OCI-LY1 (cell line): ENCODE results near the gene PHOX2B.
"Not testable (repeated sequence)": the region's sequence is repeated elsewhere in the genome, so short reads cannot be mapped to it uniquely, and the experiment has no call there.

Source experiments
- H2AFZ ChIP-seq: fragments of 200-600 bp; sonication (generic), shearing (Covaris generic); 2 replicates; pipeline ENCODE4 v1.6.0; 2014; ENCODE audit warnings: antibody characterized with exemption, mild to moderate bottlenecking, low read length
- H3F3A ChIP-seq: fragments of 200-600 bp; sonication (generic), shearing (Covaris generic); 2 replicates; pipeline ENCODE4 v1.6.0; 2014; ENCODE audit warnings: mild to moderate bottlenecking, antibody characterized with exemption, low read length, moderate library complexity; ENCODE audit not compliant: insufficient read depth
- H3K27ac ChIP-seq: fragments of 200-600 bp; sonication (generic); 2 replicates; pipeline ENCODE4 v1.5.1; 2014; ENCODE audit warnings: low read length, mixed run types, mild to moderate bottlenecking, low read depth; ENCODE audit not compliant: poor library complexity, severe bottlenecking
- H3K27me3 ChIP-seq: fragments of 200-600 bp; sonication (generic); 2 replicates; pipeline ENCODE4 v1.6.0; 2014; ENCODE audit warnings: antibody characterized with exemption, mild to moderate bottlenecking, low read length, moderate library complexity; ENCODE audit not compliant: insufficient read depth
- H3K36me3 ChIP-seq: fragments of 200-600 bp; sonication (generic); 2 replicates; pipeline ENCODE4 v1.6.1; 2014; ENCODE audit warnings: mild to moderate bottlenecking, antibody characterized with exemption, low read length, moderate library complexity, mixed read lengths; ENCODE audit not compliant: insufficient read depth
- H3K4me1 ChIP-seq: fragments of 200-600 bp; sonication (generic); 2 replicates; pipeline ENCODE4 v1.5.1; 2014; ENCODE audit warnings: mild to moderate bottlenecking, low read length, moderate library complexity; ENCODE audit not compliant: insufficient read depth, severe bottlenecking
- H3K4me2 ChIP-seq: fragments of 200-600 bp; sonication (generic), shearing (Covaris generic); 2 replicates; pipeline ENCODE4 v1.6.1; 2014; ENCODE audit warnings: low read length
- H3K4me3 ChIP-seq: fragments of 200-600 bp; sonication (generic); 2 replicates; pipeline ENCODE4 v1.5.1; 2014; ENCODE audit warnings: low read length, low read depth, mild to moderate bottlenecking, mixed read lengths; ENCODE audit not compliant: poor library complexity, severe bottlenecking
- H3K79me2 ChIP-seq: fragments of 200-600 bp; shearing (Covaris generic); 2 replicates; pipeline ENCODE4 v1.6.1; 2016; ENCODE audit warnings: mixed run types, low read length, mixed read lengths; ENCODE audit not compliant: insufficient read depth
- H3K9ac ChIP-seq: fragments of 200-600 bp; sonication (generic), shearing (Covaris generic); 2 replicates; pipeline ENCODE4 v1.6.1; 2014; ENCODE audit warnings: mild to moderate bottlenecking, low read length, mixed read lengths
- H3K9me2 ChIP-seq: fragments of 200-600 bp; sonication (generic), shearing (Covaris generic); 2 replicates; pipeline ENCODE4 v1.6.1; 2014; ENCODE audit warnings: low read depth, mild to moderate bottlenecking, low read length, mixed read lengths
- H3K9me3 ChIP-seq: fragments of 200-600 bp; shearing (Covaris generic); 2 replicates; pipeline ENCODE4 v1.6.1; 2014; ENCODE audit warnings: low read length, mixed read lengths
- H4K20me1 ChIP-seq: fragments of 200-600 bp; sonication (generic), shearing (Covaris generic); 2 replicates; pipeline ENCODE4 v1.6.0; 2016; ENCODE audit warnings: mild to moderate bottlenecking, low read length; ENCODE audit not compliant: insufficient read depth
- CTCF ChIP-seq: fragments of 200-600 bp; sonication (generic), shearing (Covaris generic); IDR thresholded peaks from 2 replicates; pipeline ENCODE4 v1.5.1; 2017; ENCODE audit warnings: mild to moderate bottlenecking, antibody characterized with exemption, low read length, moderate library complexity, mixed read lengths
- EZH2 ChIP-seq: fragments of 200-600 bp; sonication (generic), shearing (Covaris generic); IDR thresholded peaks from 2 replicates; pipeline ENCODE4 v1.8.0; 2017; ENCODE audit warnings: borderline replicate concordance, mixed run types, mild to moderate bottlenecking, antibody characterized with exemption, low read length, moderate library complexity, mixed read lengths

The PHOX2B gene

DNA sequence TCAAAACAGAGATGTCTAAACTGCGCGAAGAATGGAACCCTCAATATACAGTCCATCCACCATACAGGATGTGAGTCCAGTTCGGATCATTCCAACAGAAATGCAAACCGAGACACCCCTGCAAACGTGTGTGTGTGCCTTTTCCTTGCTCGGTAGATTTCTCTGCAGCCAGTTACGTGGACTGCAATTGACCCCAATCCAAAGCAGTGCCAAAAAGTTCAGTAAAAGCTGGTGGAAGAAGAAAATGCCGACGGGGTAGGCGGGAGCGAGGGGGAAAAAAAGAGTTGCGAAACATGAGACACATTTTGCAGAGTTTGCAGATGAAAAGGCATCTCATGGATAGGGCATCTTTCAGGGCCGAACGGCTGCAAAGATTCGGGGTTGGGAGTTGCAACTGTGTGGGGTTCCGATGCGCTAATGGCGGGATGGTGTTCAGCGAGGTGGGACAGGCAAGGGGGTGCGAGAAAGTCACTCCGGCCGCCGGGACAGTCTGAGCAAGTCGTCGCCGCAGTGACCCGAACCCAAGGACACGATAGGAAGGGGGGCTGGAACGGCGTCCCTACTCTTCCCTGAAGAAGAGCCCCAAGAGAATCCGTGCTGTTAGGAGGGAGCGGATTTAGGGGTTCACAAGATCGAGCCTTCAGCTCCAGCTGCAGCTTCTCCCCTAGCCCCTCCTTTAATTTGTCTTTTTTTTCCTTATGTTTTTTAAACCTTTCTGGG is 3.8 kb downstream of the PHOX2B start:
- Histone ChIP-seq H3K4me3 (no peak overlapping the region), H3F3A (no peaks in the 10 kb centered on the region), H4K20me1 (no peaks in the 10 kb centered on the region), H3K4me1 (no peaks in the 10 kb centered on the region), H3K36me3 (no peaks in the 10 kb centered on the region), H3K4me2 (no peak overlapping the region), H2AFZ (no peak overlapping the region), H3K9me2 (no peaks in the 10 kb centered on the region), H3K9ac (no peak overlapping the region), H3K79me2 (no peaks in the 10 kb centered on the region), H3K27ac (no peak overlapping the region), H3K27me3 (no peaks in the 10 kb centered on the region), H3K9me3 (no peaks in the 10 kb centered on the region)
- TF ChIP-seq CTCF (no peak), EZH2 (no peak)

- Histone ChIP-seq H3K27ac (no peak overlapping the region), H3K4me3 (no peak overlapping the region), H3K27me3 (no peaks in the 10 kb centered on the region), H3F3A (no peaks in the 10 kb centered on the region), H3K9me2 (no peaks in the 10 kb centered on the region), H3K4me2 (no peak overlapping the region), H3K79me2 (no peaks in the 10 kb centered on the region), H3K9me3 (no peaks in the 10 kb centered on the region), H3K36me3 (no peaks in the 10 kb centered on the region), H3K4me1 (no peaks in the 10 kb centered on the region), H4K20me1 (no peaks in the 10 kb centered on the region), H3K9ac (no peak overlapping the region), H2AFZ (no peak overlapping the region)
- no peak for TF ChIP-seq CTCF
- no peak for TF ChIP-seq EZH2
These were observed 7.2 kb downstream of the PHOX2B start for GRCh38 chr4:41741354-41741753.

- not testable (repeated sequence) for H3K4me2 ChIP-seq, H3K9ac ChIP-seq, H3K4me1 ChIP-seq, H3K9me3 ChIP-seq, H3K36me3 ChIP-seq, H4K20me1 ChIP-seq, H3K79me2 ChIP-seq, H3K27me3 ChIP-seq, H3F3A ChIP-seq, H2AFZ ChIP-seq, H3K4me3 ChIP-seq, H3K9me2 ChIP-seq, H3K27ac ChIP-seq
These were observed 11.0 kb downstream of the PHOX2B start for GRCh38 chr4:41737491-41737890.

- Histone ChIP-seq H3F3A (no peaks in the 10 kb centered on the region), H3K9me2 (no peaks in the 10 kb centered on the region), H3K27ac (no peak overlapping the region), H3K79me2 (no peaks in the 10 kb centered on the region), H3K4me1 (no peaks in the 10 kb centered on the region), H3K4me3 (no peak overlapping the region), H3K36me3 (no peaks in the 10 kb centered on the region), H2AFZ (no peak overlapping the region), H4K20me1 (no peaks in the 10 kb centered on the region), H3K4me2 (no peak overlapping the region), H3K9me3 (no peaks in the 10 kb centered on the region), H3K27me3 (no peaks in the 10 kb centered on the region), H3K9ac (no peak overlapping the region)
- TF ChIP-seq EZH2 (no peak), CTCF (no peak)
These were observed 14.2 kb downstream of the PHOX2B start for GRCh38 chr4:41734371-41734770.
